ENCODE data around the gene PGGHG. TPM values are rescaled to one million over a fixed set of nuclear protein-coding genes. Genes with fewer than 3 reads are reported as not detected.

PGGHG gene
- total and polyA plus RNA-seq, 7 donors: 2.7 to 8.6 (median 4.0) TPM

DNA sequence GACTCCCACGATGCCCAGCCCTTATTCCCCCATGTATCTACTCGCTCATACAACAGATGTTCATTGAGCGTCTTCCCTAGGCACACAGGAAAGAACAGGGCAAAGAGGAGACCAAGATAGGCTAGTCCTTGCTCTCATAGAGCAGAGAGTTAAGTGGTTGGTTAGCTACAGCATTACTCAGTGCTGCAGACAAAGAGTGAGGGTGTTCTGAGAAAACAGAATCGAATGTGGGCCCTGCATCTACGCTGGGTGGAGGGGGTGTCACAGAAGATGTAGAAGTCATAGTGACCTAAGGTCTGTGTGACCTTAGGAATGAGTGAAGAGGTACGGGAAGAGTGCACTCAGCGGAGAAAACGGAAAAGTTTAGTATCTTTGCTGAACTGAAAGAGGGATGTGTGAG is 39.9 kb upstream of the PGGHG start:
- H3K36me3 ChIP-seq (ENCODE audit: insufficient read depth in 1 of 2, low read depth in 1 of 2): peaks cover 12 to 94% of the 10 kb centered on the region in 2 donors
- TF ChIP-seq, protein P1, sequence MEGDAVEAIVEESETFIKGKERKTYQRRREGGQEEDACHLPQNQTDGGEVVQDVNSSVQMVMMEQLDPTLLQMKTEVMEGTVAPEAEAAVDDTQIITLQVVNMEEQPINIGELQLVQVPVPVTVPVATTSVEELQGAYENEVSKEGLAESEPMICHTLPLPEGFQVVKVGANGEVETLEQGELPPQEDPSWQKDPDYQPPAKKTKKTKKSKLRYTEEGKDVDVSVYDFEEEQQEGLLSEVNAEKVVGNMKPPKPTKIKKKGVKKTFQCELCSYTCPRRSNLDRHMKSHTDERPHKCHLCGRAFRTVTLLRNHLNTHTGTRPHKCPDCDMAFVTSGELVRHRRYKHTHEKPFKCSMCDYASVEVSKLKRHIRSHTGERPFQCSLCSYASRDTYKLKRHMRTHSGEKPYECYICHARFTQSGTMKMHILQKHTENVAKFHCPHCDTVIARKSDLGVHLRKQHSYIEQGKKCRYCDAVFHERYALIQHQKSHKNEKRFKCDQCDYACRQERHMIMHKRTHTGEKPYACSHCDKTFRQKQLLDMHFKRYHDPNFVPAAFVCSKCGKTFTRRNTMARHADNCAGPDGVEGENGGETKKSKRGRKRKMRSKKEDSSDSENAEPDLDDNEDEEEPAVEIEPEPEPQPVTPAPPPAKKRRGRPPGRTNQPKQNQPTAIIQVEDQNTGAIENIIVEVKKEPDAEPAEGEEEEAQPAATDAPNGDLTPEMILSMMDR (IDR thresholded peaks at IDR 0.05): no peak
- no peaks in the 10 kb centered on the region for H3K27me3 ChIP-seq (ENCODE audit: insufficient read depth in 3 of 3, low read length in 2 of 3)
- intact Hi-C loops (cut with DNase I): no loop called here
- DNase-seq (no peak), ATAC-seq (no peak)
- no peaks in the 10 kb centered on the region for H3K9me3 ChIP-seq
- 75 to 80% (median 80%) methylated on average over 8 of the region's 8 CpGs for WGBS, 3 donors
- no peak overlapping the region for H3K4me3 ChIP-seq
- no peaks in the 10 kb centered on the region for H3K4me1 ChIP-seq
- H3K27ac ChIP-seq: no peak overlapping the region

DNA sequence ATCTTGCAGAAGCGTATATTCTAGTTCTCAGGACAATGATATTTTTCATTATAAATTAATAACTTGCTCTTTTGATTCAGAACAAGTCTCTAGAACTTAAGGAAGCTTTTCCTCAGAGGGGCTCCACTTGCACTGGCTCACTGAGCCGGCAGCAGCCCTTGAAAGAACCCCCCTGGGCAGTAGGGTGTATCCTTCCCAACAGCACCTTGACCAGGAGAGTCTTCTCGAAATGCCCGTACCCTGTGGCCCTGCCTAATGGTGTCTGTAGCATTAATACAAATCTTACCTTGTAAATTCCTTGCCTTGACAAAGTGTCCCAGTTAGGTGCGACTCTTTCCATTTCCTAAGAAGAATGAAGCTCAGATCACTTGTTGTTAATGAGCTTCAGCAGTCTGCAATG is 38.7 kb upstream of the PGGHG start:
- Histone ChIP-seq H3K4me1 (no peaks in the 10 kb centered on the region), H3K4me3 (no peak overlapping the region), H3K27me3 (ENCODE audit: insufficient read depth in 3 of 3, low read length in 2 of 3) (no peaks in the 10 kb centered on the region), H3K36me3 (ENCODE audit: insufficient read depth in 1 of 2, low read depth in 1 of 2) (peaks cover 6 to 82% of the 10 kb centered on the region in 2 donors), H3K9me3 (no peaks in the 10 kb centered on the region), H3K27ac (no peak overlapping the region)
- 89 to 92% (median 91%) methylated on average over 5 of the region's 5 CpGs for WGBS, 3 donors
- intact Hi-C loops (cut with DNase I): no loop called here
- DNase-seq: no peak
- no peak for ATAC-seq
- TF ChIP-seq, protein P1 (IDR thresholded peaks at IDR 0.05): no peak

DNA sequence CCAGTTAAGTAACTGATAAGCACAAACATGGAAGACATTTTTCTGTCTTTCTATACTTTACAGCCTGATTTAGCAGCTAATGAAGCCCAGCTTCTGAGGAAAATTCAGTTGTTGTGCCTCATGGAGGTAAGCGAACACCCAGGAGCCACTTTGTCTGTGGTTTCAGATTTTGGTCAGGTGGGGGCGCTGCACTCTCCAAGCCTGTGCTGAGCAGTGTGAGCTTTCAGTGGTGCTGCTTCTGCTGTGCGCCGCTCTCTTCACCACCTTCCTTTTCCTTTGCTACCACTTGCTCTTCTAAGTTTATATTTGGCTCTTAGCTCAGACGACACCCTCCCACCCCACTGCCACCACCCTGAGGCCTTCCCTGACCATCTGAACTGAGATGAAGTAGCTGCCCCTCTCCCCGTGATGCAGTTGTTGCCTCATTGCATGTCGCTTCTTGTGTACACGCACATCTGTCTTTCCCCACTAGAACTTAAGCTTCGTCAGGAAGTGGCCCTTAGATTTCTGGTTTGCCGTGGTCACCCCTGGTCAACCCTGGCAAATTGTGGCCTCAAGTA is 38.1 kb upstream of the PGGHG start:
- intact Hi-C loops (cut with DNase I): no loop called here
- no peaks in the 10 kb centered on the region for H3K9me3 ChIP-seq
- peaks cover 6 to 78% of the 10 kb centered on the region in 2 donors for H3K36me3 ChIP-seq (ENCODE audit: insufficient read depth in 1 of 2, low read depth in 1 of 2)

DNA sequence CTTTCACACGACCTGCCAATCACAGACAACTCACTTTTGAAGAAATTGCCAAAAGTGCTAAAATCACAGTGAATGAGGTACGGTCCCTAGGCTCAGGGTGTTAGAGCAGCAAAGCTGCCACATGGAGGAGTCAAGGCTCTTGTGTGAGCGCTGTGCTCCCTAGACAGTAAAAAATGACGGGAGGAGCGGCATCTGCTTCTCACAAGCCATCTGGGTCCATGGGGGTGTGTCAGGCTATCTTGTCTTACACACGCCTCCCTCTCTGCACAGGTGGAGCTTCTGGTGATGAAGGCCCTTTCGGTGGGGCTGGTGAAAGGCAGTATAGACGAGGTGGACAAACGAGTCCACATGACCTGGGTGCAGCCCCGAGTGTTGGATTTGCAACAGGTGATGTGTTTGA is 37.4 kb upstream of the PGGHG start:
- ATAC-seq (peak in 2 of 4 donors; percentile 12 to 21), DNase-seq (no peak)
- Histone ChIP-seq H3K4me1 (no peaks in the 10 kb centered on the region), H3K27ac (no peak overlapping the region), H3K36me3 (ENCODE audit: insufficient read depth in 1 of 2, low read depth in 1 of 2) (peaks cover 6 to 71% of the 10 kb centered on the region in 2 donors), H3K4me3 (no peak overlapping the region), H3K9me3 (no peaks in the 10 kb centered on the region), H3K27me3 (ENCODE audit: insufficient read depth in 3 of 3, low read length in 2 of 3) (no peaks in the 10 kb centered on the region)
- TF ChIP-seq, protein P1 (IDR thresholded peaks at IDR 0.05): no peak
- intact Hi-C loops (cut with DNase I): no loop called here
- WGBS, 3 donors: 73 to 75% (median 75%) methylated on average over 10 of the region's 10 CpGs

More for the DNA sequence above, 38.1 kb upstream of the PGGHG start:
- DNase-seq (peak; percentile 50 to 68), ATAC-seq (peak; percentile 58 to 76 (median 67))
- H3K4me3 ChIP-seq: no peak overlapping the region
- no peaks in the 10 kb centered on the region for H3K4me1 ChIP-seq
- H3K27me3 ChIP-seq (ENCODE audit: insufficient read depth in 3 of 3, low read length in 2 of 3): no peaks in the 10 kb centered on the region
- TF ChIP-seq, protein P1 (IDR thresholded peaks at IDR 0.05): peak; percentile 53
- 79 to 84% (median 81%) methylated on average over 10 of the region's 10 CpGs for WGBS, 3 donors
- H3K27ac ChIP-seq: no peak overlapping the region

DNA sequence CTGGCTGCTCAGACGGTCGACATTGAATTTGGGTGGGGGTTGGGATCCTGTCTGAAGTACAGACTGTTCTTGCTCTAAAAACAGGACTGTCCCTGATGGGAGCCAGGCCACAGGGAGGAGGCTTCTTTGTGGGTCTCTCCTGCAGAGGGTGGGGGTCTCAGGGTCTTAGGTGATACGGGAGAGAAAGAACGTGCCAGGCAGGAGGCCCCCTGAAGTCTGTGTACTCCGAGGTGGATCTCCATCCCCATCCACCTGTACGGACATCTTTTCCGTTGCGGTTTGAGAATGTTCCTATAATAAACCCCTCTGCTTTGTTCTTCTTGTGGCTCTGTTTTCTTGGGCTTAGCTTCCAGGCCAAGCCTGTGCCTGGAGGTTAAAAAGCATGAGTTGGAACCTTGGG is 36.3 kb upstream of the PGGHG start:
- no peaks in the 10 kb centered on the region for H3K9me3 ChIP-seq
- TF ChIP-seq, protein P1 (IDR thresholded peaks at IDR 0.05): no peak
- no peaks in the 10 kb centered on the region for H3K27me3 ChIP-seq (ENCODE audit: insufficient read depth in 3 of 3, low read length in 2 of 3)
- no peaks in the 10 kb centered on the region for H3K4me1 ChIP-seq
- DNase-seq (no peak), ATAC-seq (no peak)
- 80 to 86% (median 82%) methylated on average over 8 of the region's 8 CpGs for WGBS, 3 donors
- H3K4me3 ChIP-seq: no peak overlapping the region
- no peak overlapping the region for H3K27ac ChIP-seq
- intact Hi-C loops (cut with DNase I): no loop called here
- peaks cover 6 to 60% of the 10 kb centered on the region in 2 donors for H3K36me3 ChIP-seq (ENCODE audit: insufficient read depth in 1 of 2, low read depth in 1 of 2)

Measured in psoas muscle (tissue), 8 donors.